GM04504 (cell line): ENCODE data around the gene MICAL3.

Experiments used
- DNase-seq: peaks from one replicate; pipeline ENCODE4 v3.0.0-alpha.2; 2012; ENCODE audit warnings: low read depth

MICAL3 gene

DNA sequence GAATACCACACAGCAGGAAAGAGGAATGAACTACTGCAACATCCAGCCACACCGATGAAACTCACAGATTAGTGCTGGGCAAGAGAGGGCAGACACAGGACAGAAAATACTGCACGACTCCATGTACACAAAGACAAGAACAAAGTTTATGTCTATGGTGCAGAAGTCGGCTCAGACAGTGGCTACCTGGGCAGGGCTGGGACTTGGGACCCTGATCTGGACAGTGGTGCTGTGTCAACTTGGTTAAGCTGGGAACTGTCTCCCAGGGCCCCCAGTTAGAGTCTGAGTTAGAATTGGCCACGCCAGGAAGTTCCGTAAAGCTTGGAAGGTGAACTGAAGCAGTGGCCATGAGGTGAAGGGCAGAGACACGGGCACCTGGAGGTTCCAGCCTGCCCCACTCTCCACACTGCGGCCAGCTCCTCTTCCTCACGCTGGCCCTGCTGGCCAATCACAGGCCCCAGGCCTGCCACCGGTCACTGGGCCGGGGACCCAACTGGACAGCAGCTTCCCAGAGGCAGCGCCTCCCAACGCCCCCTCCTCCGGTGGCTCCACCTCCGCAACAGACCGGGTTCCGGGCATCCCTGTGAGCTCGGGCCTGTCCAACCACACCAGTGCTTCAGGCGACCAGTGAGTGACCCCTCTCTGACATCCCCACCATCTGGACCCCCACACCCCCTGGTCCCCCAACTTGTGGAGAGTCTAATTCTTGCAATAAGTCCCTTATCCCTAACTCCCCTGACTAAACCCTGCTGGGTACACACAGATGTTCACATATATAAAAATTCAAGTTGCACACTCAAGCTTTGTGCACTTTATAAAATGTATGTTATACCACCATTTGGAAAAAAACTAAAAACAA lies 93.7 kb downstream of the MICAL3 start:
- DNase-seq = no peak

DNA sequence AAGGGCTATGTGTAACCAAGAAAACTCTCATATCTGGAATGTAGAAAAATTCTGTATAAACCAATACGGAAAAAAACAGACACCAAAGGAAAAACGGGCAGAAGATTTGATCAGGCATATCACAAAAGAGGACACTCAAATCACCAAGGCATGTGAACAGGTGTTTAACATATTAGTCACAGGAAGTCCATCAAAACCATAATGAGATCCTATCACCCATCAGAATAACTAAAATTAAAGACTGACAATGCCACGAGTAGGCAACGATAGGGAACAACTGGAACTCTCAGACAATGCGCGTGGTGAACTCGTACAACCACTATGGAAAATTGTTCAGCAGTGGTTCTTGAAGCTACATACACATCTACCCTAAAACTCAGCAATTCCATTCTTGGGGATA lies 94.5 kb downstream of the MICAL3 start:
- no peak for DNase-seq

DNA sequence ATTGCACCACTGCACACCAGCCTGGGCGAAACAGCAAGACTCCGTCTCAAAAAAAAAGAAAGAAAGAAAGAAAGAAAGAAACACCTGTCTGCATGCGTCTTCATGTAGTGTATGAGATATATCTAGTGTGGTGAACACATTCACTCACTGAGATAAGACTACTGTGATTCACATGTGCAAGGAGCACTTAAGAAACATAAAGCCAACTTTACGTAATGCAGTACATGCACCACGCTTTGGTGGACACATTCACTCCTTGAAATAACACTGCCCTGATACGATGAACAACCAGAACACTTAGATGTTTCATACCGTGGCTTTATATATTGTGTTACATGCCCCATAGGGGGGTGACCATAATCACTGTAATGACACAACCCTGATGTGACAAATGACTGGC lies 96.0 kb downstream of the MICAL3 start:
- no peak for DNase-seq

DNA sequence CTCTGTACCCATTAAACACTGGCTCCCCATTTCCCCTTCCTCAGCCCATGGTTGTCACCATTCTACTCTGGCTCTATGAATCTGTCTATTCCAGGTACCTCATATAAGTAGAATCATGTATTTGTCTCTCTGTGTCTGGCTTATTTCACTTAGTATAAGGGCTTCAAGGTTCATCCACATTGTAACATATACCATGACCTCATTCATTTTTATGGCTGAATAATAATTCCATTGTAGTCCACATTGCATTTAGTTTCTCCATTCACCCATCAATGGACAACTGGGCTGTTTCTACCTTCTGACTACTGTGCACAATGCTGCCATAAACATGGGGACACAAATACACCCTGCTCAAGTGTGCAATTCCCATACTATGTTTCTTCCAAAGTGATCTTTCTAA lies 97.3 kb downstream of the MICAL3 start:
- no peak for DNase-seq

DNA sequence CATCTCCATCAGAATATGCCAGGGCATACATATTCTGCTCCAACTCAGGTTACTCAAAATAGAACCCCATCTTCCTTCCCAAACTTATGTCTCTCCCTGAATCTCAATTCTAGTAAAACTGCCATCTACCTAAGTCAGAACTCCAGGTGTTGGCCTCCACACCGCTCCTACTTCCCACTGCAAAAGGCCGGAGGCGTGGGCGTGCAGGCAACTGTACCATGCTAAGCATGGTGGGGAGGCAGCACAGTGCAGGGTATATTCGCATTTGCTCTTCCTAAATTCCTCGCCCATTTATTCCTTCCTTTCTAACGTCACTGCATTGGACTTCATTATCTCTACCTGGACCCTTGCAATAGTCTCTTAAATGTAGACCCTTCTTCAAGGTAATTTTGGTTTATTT lies 97.8 kb downstream of the MICAL3 start:
- no peak for DNase-seq

DNA sequence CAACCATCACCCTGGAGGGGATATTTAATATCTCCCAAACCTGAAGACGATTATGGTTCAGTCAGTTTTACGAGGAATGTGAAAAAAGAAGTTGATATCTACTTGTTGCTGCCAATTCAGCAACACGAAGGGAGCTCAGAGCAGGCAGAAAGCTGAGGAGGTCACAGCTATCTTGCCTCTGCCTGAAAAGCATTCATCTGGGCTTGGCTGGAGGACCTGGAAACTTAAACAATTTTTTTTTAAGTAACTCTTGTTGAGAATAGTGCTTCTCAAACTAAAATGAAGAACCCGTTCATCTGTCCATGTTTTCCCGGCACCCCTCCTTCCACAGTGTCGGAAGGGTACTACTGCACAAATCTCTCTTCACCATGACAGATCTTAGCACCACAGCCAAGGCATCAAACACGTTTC lies 98.9 kb downstream of the MICAL3 start:
- no peak for DNase-seq

DNA sequence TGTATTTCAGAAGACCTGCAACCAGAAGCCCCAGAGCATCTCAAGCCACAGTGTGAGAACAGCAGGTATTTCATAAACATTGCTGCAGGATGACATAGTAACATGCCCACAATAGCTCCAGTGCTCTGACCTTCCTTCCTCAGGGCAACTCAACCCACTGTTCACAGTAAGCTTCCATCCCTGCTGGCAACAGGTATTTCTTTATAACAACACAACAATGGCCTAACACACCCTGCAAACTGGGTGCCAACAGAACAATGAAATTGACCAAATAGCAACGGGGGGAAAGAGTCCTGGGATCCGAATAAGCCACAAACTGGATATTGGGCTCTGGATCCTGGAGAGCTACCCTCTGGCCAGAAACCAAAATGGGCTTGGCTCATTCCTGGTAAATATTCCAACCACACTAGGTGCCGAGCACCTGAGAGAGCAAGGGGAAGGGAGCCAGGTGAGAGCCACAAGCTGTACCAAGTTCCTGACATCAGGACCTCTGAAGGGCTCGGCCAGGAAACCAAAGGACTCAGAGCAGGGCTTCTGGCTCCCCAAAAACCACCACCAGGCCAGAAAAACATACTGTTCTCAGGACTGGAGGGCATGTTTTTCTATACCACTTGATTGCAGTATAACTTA lies 99.5 kb downstream of the MICAL3 start:
- DNase-seq = no peak

DNA sequence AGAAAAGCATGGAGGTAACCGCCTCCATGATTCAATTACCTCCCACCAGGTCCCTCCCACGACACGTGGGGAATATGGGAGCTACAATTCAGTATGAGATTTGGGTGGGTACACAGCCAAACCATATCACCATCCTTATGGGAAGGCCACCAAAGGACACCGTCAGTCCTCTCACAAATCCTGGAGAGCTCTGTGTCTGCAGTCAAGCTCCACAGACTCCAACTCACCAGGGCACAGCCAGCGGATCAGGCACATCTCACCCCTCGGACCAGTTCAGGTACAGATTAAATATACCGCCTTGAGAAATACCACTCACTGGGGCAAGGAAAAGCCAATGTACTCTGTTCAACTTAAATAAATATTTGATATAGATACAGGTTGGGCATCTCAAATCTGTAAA lies 100.3 kb downstream of the MICAL3 start:
- no peak for DNase-seq

DNA sequence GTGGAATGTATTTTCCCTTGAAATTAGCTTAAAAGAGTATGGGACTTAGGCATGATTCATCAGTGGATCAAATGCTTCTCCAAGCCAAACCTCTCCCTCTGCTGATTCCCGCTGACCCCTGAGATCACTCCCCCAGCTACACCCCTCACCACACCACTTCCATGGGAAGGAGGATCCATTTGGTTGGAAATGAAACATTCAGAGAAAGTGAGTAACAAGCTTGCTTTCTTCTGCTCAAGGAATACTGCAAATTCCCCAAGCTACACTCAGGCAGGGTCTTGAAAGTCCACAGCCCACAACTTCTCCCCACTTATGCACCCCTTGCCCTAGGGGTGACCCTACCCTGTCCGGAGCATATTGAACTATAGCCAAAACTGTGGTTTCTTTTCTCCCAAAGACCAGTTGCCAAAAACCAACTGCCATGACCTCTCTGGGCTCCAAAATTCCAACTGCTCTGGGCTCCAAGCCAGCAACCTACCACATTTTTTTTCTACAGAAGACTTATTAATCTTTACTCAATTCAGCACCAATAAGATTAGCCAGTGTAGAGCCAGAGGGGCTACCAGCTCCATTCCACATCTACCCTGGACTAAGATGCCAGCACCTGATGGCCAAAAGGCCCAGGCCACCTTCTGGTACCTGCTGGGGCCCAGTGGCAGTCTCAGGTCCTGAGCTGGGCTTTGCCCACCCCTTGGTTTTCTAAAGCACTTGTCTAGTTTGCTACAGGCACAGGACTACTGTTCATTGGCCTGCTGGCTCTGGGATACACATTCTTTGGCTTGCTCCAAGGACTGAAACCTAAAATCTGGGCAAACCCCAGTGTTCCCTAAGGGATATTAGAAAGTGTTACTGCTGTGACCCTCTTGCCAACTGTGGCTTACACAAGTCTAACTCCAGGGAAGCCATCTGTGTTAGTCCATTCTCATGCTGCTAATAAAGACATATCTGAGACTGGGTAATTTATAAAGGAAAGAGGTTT lies 101.1 kb downstream of the MICAL3 start:
- DNase-seq = no peak

DNA sequence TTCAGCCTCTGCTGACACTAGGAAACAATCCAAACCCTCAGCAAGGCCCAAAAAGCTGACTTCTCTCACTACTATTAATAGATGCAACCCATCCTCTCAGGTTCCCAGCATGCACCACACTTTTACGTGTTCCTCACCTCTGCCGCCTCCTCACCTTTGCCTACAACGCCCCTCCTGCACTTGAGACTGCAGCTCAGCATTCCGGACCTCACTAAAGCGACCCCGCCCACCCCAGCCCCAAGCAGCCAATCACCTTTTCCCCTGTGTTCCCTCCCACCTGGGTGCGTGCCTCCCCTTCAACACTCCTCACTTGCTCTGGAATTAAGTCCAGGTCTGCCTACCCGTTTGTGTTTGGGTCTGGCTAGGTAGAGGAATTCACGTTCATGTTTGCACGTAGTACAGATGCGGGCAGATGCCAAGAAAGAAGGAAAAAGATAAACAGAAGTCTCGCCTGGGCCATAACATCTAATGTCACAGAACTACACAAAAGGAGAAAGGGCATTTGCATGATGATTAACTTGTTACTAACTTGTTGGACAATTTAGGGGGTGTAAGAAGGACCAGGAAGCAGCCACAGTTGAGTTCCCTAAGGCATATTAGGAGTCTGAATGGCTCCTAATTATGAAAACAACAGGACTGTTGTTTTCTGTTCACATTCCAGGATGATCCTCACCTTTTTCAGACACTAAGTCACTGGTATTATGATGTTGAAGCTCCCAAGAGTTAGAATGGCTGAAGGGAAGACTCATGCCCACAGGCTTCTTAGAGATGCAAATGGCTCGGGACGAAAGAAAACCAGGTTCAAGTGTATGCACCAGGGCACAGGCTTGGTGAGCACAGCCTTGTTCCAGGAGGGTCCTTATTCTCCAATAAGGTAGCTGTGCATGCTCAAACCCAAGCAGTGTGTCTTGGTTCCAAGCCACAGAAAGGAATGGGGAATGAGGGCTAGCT lies 102.2 kb downstream of the MICAL3 start:
- no peak for DNase-seq

DNA sequence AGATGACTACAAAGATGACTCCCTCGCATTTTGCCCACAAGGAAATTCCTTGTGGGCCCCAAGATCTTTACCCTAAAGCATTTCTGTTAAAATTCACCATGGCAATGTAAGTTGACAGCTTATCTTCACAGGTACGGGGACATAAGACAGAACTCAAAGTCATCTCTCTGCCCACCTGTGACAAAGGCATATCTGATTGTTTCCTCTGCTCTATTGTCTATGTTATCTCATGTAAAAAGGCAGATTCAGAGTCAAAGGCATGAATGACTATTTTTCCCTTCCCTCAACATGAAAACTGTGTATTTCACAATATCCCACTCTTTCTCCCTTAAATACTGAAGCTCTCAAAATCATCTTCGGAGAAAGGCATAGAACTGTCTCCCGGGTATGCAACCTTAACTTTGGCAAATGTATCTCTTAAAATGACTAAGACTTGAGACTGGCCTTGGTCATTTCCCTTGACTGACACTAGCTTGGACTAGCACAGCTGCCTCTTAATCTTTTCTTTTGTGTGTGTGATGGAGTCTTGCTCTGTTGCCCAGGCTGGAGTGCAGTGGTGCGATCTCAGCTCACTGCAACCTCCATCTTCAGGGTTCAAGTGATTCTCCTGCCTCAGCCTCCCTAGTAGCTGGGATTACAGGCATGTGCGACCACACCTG lies 103.2 kb downstream of the MICAL3 start:
- no peak for DNase-seq

DNA sequence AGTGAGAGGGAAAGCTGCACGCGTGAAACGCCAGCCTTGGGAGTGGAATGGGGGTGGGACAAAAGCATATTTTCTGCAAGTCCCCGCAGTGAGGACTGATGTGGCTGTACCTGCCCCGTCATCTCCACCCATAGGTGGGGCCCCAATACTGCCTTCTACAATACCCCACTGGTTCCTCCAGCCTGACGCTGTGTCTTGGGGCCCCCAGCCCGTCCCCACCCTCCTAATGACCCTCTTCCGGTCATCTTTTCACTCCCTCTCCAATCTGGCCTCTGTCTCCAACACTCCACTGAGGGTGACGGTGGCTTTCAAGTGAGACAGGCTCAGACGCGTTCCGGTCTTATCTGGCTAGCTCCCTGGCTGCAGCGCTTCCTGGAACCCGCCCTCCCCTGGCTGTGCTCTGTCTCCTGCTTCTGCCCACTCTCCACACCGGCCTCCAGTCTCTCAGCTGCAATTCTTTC lies 104.2 kb downstream of the MICAL3 start:
- DNase-seq = no peak

DNA sequence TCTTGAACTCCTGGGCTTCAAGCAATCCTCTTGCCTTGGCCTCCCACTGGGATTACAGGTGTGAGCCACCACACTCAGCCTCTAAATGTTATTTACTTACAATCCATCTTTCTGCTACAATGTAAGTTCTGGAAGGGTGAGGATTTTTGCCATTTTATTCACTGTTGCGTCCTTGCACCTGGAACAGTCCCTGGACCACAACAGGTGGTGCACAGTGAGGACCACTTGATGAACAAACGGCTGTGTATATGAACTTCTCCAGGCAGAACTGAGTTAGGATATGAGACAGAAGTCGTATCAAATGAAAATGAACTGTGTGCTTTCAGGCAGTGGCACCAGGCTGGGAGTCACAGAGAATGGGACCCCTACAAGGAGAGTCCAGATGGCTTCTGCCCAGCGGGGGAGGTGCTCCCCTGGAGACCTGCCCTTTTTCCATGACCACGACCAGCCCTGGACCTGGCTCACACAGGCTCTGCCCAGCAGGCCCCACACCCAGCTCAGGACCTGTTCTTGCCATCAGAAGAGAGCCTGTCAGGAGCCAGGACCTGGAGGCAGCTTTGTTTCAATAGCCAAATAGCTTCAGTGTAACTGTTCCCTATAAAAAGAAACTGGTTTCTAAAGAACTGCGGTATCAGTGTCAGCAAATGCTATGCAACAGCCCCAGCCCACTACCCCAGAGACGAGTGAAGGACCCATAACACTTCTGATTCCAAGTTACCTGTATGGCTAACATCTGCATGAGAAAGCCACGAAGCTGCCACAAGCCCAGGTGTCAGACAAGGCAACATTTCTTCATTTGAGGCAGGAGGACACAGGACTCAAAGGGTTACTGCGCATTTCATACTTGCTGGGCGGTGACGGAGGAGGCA lies 104.9 kb downstream of the MICAL3 start:
- no peak for DNase-seq

DNA sequence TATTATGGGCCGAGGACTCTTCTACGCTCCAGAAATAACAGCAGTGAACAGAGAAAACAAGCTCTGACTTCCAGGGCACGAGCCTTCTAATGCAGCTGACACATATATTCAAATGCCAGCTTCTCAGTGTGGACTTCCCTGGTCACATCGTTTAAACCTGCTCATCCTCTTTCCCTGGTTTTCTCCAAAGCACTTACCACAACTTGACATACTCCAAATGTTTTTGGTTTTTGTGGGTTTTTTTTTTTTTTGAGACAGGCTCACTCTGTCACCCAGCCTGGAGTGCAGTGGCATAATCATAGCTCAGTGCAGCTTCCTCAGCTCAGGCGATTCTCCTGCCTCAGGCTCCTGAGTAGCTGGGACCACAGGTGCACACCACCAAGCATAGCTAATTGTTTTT lies 105.5 kb downstream of the MICAL3 start:
- DNase-seq = no peak

DNA sequence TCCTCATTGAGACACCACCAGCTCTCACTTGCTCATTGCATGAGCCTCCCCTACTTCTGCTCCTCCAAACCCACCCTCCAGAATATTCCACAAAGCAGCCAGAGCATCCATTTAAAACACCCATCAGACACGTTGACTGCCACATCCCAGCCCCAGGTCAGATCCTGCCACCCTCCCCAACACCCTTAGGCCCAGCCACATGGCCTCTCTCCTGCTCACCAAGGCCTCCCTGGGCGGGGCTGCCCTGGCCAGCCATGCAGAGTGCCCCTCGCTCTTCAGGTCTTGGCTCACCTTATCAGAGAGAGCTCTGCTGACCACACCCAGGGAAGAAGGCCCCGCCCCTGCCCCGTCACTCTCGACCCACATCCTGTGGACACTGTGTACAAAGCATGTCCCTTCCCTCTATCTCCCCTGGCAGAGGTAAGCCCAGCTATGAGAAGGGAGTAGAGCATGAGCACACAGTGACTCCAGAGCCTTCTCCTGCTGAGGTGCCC lies 106.8 kb downstream of the MICAL3 start:
- DNase-seq = no peak

DNA sequence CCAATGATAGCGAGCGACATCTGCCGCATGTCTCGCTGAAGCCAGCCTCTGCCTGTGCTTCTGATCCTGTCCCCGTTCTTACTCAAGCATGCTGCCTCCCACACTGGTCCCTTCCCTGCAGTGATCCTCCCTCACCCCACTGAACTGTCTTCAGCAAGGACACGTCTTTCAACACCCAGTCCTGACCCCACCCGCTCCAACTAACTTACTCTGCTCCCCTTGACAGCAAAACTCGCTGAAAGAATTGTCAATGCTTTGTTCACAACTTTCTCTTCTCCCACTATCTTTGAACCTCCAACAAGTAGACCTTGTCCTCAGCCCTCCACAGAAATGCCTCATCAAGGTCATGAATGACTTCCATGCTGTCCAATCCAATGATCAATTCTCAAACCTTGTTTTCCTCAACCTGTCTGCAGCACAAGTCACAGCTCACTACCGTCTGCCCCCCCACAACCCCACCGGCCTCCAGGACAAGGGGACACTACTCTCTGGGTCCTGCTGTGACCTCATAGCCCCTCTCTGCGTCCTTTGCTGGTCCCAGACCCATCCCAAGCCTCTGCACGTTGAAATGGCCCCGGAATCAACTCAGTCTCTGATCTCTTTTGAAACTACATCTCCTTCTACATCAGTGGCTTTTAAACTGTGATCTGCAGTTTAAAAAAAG lies 108.0 kb downstream of the MICAL3 start:
- DNase-seq = no peak

DNA sequence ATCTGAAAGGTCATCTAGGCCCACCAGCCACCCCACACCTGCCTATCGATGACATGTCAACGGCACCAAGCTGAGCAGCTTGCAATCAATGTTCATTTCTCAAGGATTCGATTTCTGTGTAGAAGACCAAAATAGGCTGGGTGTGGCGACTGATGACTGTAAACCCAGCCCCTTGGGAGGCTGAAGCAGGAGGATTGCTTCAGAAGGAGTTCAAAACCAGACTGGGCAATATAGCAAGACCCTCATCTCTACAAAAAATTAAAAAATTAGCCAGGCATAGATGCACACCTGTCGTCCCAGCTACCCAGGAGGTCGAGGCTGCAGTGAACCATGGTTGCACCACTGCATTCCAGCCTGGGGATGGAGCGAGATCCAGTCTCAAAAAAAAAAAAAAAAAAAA lies 108.7 kb downstream of the MICAL3 start:
- DNase-seq = no peak

DNA sequence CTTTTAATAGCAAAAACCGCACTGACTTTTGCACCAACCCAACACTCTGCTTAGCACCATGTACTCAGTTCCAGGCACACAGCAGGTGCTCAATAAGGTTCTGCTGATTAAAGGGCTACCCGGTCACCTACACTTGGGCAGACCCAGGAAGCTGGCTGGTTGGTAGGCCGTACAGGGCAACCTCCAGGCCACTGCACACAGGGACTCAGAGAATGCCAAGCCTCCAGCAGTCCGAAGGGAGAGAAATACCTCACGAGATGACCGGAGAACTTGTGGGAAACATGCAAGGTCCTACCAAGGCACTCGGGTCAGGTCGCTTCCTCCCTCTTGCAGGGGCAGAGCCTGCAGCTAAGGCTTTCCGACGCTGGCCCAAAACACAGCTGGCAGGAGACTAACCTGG lies 109.2 kb downstream of the MICAL3 start:
- DNase-seq = no peak

DNA sequence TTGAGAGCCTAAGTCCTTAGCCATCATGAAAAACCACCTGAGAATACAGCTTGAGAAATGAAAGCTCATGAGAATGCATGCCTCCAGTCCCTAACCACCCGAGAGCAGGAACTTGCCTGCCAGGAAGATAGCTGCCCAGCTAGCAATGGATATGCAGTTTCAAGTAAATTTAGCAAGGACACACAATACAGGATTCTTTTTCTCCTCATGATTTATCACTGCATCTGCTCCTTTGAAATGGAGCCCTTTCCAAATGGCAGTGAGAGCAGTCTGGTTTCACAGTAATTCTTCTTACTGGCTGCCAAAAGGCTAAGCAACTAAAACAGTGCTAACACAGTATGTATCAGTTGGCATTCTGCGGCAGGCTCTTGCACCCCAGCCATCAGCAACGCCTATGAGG lies 109.9 kb downstream of the MICAL3 start:
- no peak for DNase-seq
